ENCODE measurements around the gene NFIL3. TPM values are rescaled to one million over a fixed set of nuclear protein-coding genes. Genes with fewer than 3 reads are reported as not detected.

Gene NFIL3
- total RNA-seq, 1 donor from 2014 or later = 4.6 TPM

DNA sequence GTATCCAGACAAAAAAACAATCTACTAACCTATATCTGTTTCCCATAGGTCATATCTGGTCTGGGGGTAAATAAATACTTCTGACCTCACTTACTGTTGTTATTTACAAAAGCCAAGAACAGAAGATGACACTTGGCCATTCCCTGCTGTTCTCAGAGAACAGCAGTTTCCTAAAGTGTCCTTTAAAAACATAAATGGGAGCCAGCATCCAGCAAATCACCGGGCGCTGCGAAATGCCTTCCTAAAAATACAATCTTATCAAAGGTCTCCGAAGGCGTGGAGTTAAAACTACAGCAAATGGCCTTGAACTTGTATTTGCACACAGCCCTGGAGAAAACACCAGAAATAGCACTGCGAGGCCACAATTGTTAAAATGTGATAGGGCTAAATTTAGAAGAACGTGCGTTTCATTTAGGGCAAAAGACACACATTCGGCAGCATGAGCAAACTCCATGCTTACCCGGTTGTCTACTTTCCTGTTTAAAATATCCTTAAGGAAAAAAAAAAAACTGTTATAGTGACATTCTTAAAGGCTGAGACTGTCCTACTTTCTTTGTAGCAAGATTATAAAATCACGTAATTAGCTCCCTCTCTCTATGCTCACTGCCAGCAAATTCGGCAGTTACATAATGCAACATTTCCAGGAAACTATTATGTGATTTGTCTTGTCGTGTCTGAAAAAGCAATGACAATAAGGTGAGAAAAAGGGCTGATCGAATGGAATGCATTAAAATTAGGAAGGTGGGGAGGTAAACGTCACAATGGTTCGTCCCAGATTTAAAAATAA is 1.5 kb downstream of the NFIL3 start:
- DNase-seq (ENCODE audit: low read depth, low spot score) = no peak

DNA sequence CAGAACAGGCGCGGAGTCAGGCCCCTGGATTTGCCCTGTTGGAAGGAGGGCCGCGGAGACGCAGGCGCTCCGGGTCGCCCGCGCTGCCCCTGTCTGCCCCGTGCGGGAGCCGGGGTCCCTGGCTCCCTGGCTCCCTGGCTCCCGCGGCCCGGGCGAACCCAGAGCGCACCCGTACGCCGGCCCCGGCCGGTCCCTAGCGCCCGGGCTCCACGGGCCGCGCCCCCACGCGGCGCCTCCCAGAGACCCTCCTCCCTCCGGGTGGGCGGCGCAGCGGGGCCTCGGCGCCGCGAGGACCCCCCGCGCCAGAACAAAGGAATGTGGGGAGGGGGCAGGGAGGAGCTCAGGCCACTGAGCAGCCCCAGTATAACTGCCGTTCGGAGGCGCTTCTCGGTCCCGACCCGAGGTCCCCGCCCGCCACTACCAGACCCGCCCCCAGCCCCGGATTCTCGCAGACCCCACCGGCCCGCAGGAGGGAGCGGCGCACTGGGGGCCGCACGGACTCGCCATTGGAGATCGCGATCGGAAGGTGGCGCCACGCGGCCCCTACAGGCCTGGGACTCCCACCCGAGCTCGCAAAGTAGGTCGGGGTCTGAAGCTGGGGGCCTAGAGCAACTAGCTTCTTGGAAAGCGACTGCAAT is 2.4 kb downstream of the NFIL3 start:
- DNase-seq (ENCODE audit: low read depth, low spot score) = no peak

DNA sequence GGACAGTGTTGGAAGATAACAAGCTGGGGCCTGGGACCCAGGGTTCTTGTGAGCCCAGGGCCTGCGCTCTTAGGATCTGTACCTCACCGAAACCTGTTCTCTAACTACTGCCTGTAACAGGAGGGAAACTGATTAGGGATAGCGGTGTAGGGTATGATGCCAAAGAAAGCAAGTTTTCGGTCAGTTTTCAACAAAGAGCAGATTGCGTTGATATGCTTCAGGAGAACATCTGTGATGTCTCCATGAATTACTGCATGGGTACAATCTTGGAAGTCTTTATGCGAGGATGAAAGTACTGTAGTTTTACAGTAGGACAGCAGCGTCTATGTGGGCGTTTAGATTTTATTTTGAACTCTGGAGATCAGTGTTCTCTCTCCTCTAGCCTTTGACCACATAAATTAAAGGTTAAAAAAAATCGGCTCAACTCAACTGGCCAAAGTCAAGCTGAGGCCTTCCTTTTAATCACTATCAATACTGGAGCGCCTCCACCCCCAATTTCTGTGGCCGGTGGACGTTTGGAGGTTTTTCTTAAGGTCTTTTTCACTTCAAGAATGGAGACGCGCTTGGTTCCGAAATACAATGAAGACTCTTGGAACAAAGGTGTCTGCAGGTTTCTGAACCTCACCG is 3.0 kb downstream of the NFIL3 start:
- DNase-seq (ENCODE audit: low read depth, low spot score) = no peak

DNA sequence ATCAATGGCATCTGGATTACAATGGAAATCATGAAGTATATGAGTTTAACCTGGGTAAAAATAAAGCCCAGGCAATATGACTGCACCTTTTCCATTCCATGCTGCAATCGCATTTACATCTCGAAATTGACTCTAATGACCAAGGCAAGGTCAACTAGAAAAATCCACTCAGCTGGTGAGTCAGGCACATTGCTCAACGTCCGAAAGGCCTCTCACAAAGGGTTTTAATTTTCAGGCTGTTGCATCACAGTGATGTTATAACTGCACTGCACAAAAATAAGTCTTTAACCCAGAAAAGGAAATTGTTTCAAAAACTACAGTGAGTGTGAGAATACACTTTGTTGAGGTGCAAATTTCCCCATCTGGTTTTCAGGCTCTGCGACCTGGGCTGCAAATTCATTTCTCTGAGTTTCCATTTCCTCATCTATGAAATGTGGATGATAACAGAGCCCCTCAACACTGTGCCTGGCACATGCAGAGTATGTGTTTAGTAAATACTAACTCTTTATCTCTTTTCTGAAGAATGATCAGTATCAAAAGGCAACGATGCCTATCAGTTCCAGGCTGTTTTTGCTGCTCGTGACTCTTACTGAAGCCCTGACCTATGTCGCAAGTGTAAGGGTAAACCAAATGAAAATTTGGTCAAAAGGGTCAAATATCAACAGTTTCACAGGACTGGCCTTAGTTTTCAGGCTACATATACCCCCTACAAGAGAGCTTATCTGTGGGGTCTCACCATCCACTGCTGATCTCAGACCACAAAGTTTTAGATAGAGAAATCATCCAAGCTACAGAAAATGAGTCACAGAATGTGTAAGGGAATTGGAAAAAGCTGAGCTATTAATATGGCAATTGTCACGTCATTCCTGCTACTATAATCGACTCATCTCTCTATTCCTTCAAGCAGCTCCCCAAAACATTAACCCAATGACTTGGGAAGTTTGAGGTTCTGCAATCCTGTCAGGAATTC is 4.1 kb downstream of the NFIL3 start:
- no peak for DNase-seq (ENCODE audit: low read depth, low spot score)

DNA sequence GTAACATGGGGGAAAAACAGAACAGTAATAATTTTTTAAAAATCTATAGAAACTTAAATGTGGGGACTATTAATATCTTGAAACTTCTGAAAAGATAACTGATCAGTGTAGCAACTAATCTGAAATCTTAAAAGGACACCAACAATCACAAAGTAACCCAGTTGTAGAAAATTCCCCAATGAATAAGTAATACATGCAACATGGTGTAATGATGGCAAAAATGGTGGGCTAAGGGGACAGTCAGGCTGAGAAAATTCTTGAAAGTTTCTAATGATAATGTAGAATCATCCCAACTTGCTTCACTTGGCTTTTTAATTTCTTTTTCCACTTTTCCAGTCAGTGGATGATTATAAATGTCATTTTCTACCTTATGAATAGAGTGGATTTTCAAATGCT is 5.4 kb downstream of the NFIL3 start:
- no peak for DNase-seq (ENCODE audit: low read depth, low spot score)

DNA sequence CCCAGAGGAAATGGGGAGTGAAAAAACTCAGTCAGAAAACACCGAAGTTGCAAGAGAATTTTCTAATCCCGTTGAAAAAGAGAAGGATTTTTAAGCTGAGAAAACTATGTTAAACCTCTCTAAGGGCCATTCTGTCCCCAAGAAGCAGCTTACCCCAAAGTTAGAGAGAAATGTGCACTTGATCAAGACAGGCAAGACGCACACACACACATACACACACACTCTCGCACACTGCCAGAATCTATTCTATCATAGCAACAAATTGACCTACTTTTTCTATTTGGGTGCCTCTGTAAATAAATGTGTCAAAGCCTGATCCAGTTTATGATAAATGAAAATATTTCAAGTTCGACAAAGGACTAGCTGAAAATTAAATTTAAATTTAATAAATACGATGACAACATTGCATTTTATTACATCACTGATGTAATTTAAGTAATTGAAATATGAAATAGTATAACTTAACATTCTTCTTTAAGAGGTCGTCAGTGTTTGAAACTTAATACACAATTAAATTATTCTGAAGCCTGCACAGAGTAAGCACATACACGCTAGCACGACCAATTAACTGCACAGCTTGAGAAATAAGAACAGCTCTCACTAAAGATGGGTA is 5.9 kb downstream of the NFIL3 start:
- DNase-seq (ENCODE audit: low read depth, low spot score) = no peak

DNA sequence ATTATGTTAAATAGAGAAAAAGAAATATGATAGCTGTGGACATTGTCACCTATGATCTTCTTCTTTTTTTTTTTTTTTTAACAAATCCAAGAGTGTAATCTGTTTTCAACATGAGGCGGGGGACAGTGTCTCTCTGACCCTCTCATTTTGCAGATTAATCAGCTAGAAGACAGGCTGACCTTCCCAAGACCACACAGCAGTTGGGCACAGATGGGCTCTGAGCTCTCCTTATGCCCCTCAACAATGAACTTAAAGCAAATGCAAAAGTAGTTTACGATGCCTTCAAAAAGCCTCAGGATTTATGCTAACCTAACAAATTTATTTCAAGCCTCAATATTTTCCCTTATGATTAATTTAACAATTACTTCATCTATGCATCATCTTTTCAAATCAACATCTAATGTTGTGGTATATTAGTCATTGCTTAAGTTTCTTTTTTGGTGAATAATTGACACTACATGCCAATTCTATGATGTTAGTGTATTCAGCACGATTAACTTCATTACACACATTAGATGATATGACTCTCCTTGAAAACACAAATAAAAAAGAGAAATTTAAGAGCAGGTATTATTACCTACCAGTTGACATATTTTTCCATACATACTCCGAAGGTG is 7.4 kb downstream of the NFIL3 start:
- DNase-seq (ENCODE audit: low read depth, low spot score) = no peak

DNA sequence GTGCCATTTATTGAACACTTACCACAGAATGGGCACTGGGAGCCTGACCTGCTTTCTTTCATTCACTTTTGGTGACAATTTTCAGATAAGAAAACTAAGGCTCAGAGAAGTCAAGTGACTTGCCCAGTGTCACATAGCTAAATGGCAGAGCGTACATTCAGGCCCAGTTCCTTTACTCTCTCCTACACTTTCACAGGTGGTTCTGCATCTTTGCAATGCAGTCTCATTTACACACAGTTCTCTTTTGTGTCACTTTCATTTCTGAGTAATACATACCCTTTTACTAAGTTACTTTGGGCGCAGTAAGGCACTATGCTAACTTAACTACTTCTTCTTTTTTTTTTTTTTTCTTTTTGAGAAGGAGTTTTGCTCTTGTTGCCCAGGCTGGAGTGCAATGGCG is 8.3 kb downstream of the NFIL3 start:
- DNase-seq (ENCODE audit: low read depth, low spot score) = no peak

DNA sequence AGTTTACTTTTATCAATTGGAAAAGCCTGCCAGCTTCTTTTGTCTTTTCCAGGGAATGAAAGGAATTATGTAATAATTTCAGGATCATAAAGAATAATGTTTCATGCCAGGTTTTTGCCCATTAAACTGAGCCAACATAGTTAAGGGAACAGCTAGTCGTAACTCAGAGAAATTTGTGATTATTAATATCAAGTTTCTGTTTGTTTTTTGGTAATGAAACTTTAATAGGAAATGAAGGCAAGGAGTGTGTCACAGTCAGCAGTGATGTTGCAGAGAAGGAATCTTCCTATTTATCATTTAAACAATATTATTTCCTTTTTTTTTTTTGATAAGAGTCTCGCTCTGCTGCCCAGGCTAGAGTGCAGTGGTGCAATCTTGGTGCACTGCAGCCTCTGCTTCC is 10.7 kb downstream of the NFIL3 start:
- DNase-seq (ENCODE audit: low read depth, low spot score) = no peak

DNA sequence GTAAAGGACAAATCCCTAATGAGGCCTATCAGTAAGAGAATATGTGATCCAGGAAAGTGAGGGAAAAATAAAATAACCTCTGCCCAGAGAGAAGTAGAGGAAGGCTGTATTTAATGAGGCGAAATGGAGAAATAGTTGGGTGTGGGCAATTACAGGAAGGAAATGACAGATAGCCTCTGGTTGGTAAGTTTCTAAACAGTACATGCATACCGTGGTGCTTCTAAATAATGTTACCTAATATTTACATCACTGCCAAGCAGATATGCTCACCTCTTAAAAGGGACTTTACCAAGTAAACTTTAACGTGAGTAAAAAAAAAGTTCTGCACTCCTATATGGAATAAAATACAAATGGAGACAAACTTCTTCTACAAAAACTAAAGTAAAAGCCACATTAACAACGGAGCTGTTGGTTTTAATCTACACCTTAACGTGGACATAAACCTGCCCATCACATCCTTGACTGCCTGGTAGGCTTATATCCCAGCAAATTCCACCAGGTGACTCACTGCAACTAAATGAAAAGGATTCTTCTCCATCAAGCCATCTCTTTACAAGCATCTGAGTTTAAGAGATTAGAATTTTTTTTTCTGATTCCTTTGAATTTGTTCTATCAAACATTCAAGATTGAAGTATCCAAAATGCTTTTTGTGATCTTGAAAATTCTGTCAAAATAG is 12.4 kb downstream of the NFIL3 start:
- DNase-seq (ENCODE audit: low read depth, low spot score) = no peak

DNA sequence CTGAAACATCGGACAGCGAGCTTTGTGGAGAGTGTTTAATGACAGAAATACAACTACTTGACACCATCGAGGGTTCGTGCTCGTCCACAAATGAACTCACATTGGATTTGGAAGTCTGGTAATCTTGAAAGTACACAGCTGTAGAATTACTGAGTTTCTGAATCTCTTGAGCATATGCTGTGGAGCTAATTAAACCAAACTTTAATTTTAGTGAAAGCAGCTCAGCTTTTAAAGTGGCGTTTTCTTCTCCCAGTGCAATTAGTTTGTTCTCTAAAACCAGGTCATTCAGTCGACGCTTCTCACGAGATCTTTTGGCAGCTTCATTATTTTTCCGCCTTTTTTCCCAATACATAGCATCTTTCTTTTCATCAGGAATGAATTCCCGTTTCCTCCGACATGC is 13.5 kb downstream of the NFIL3 start:
- DNase-seq (ENCODE audit: low read depth, low spot score) = no peak

DNA sequence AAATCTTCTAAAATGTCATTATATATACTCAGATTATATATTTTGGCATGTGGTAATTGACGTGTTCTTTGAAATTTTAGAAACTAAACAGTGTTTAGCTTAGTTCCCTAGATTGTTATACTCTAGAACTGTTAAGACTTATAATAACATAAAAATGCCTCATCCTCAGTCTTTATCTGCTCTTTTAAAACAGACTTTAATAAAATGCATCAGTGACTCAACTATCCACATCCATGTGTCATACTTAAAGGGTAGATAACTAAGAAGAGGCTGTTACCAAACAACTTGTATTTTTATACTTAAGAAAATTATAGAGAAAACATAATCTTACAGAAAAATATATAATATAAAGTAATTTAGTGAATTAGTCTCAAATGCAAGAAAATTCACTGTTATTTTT is 15.2 kb downstream of the NFIL3 start:
- no peak for DNase-seq (ENCODE audit: low read depth, low spot score)

DNA sequence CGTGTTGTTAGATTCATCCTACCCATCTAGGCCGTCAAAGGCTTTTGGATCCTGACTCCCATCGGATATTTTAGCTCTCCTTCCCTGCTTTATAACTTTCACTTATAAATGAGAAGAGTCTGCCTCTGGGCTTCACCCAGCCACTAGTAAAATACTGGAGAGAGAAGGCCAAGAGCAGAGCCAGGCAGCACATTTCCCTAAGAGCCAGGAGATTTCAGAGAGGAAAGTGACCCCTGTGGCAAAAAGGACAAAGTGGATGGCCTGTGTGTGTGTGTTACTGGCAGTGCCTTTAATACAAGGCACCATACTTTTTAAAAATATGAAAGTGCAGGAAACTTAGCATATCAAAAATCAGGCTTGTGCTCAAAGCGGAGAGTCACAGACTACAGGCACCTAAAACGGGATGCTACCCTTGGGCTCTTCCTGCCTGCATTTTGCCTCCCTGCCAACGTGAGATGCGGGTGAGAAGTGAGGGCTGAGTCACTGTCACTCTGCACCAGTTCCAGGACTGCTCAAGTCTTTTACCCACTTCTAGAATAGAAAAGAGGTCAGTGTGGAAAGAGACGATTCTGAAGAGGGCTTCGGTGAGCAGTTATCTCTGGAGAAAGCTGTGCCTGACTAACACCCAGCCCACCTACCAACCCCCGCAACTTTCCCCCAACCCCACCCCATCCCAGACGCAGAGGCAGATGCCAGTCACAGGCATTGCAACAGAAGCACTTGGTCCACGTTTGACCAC is 15.9 kb downstream of the NFIL3 start:
- DNase-seq (ENCODE audit: low read depth, low spot score) = no peak

DNA sequence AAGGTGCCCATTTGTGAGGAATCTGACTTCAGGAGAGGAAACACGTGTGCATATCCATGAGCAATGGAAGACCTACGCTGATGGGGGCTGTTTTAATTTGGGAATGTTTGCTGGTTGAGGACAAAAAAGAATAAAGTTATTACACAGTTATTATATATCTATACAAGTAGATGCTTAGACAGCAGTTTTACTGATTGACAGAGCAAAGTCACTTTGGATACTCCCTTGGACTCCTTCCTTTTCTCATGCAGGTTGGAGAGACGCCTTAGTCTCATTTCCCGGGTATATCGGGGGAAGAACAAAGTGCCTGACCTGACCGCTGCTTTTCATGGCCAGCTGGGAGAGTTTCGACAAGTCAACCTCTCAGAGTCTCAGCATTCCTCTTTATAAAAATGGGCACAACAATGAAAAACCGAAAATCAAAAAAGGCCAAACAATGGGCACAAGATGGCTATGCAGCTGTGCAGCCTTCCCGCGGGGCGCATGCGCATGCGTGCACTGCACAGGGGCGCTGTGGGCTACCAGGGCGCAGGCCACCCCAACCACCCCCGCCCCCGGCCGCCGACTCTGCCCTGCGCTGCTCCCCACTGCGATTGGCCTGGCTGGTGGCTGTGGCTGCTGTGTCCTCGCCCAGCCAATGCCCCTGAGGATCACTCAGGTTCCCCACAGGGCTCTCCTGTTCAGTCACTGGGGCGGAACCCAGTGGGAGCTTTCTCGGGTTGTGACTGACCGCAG is 18.1 kb downstream of the NFIL3 start:
- DNase-seq (ENCODE audit: low read depth, low spot score) = no peak

DNA sequence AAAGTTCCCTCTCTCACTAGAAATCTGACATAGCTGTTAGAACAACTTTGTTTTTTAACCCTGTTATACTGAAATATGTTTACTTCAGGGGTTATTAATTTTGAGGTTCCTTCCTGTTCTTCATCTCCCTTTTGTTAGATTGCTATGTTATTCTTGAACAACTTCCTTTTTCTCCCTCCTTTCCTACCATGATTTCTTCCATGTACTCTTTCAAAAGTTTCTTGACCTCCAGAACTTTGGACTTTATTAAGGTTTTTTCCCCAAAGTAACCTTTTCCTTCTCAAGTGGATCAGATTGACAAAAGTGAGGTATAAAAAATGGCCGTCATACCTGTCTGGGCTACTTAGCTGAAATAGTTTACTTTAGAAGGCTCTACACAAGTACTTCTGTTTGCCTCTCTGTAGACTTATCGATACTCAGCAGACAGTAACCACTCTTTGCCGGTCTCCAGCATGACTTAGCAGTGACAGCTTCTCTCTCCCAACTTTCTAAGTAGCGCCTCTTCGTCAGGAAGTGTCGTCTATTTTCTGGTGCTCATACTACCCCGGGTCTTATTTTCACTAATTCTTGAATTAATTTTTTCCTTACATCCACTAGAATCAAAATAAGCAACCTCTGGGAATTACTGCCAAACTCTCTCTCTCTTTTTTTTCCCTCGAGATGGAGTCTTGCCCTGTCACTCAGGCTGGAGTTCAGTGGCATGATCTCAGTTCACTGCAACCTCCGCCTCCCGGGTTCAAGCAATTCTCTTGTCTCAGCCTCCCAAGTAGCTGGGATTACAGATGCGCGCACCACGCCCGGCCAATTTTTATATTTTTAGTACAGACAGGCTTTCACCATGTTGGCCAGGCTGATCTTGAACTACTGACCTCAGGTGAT is 19.7 kb downstream of the NFIL3 start:
- no peak for DNase-seq (ENCODE audit: low read depth, low spot score)

DNA sequence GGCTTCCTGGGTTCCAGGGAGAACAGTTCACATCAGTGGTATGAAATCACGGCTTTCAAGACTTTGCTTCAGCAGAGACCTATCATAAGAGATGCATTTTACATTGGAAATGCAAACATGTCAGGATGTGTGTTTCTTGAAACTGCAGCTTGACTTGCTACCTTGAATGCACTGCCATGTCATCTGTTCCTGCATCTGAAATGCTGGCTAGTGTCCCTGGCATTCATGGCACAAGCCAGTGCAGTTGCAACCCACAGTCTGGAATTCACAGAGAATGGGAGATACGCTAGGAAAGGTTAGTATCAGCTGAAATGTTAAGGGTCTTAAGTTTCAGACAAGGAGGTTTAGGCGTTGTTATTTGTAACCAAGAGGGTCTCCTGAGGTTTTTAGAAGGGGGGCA is 24.7 kb downstream of the NFIL3 start:
- no peak for DNase-seq (ENCODE audit: low read depth, low spot score)

DNA sequence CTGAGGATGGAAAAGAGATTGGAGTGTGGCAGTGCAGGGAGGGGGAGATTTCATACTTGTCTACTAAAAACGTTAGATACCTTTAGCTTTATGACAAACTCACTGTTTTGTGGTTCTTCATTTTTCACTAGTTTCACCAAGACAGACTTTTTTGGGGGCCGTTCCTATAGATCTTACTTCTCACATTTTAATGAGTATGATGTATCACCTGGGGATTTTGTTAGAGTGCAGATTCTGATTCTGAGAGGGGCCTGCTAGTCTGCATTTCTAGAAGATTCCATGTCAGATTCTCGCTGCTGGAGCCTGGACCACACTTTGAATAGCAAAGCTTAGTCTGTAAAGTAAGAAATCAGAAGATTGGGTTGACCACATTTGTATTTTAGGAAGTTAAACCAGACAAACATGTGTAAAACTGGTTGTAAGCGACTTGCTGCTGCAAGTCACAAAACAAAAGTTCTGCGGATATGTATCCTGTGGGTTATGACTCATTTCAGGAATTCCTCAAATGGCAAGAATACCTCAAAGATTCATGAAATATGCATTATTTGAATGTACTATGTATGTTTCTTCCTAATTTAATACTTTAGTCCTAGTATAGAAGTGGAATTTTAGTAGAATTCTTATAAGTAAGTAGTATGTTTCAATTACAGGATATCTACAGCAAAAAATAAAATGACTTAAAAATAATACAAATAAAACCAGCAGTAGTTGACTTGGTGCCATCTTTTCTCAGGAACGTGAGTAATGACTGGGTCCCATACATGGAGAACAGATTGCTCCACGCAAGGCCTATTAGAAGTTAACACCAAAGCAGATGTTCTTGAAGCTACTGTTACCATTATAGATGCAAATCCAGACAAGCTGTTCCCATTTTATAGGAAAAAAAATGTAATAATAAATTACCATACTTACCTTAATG is 27.8 kb downstream of the NFIL3 start:
- peak; percentile 24 for DNase-seq (ENCODE audit: low read depth, low spot score)
